ENCODE measurements around the gene SPPL2B. TPM values are rescaled to one million over a fixed set of nuclear protein-coding genes. Genes with fewer than 3 reads are reported as not detected.

Gene SPPL2B
- polyA plus RNA-seq, 1 donor from 2014 or later, result 68.7 TPM

GRCh38 chr19:2309734-2310362, 18.6 kb upstream of the SPPL2B start:
- Histone ChIP-seq H3K27ac (ENCODE audit: low read length) (no peak overlapping the region), H3K36me3 (ENCODE audit: insufficient read depth, low read length) (no peaks in the 10 kb centered on the region), H3K4me2 (ENCODE audit: low read length) (no peak overlapping the region), H4K20me1 (ENCODE audit: insufficient read depth) (no peaks in the 10 kb centered on the region), H3K27me3 (ENCODE audit: insufficient read depth, low read depth, low read length) (peaks cover 15% of the 10 kb centered on the region), H3K9me3 (ENCODE audit: low read length) (no peaks in the 10 kb centered on the region), H3K9me2 (ENCODE audit: insufficient read depth, low read length) (no peaks in the 10 kb centered on the region), H3K4me3 (ENCODE audit: low read length) (no peak overlapping the region), H3F3A (ENCODE audit: insufficient read depth, low read length, poor library complexity, severe bottlenecking) (no peaks in the 10 kb centered on the region), H3K79me2 (replicated peaks; ENCODE audit: insufficient read depth, low read length) (no peaks in the 10 kb centered on the region), H2AFZ (ENCODE audit: low read depth, low read length) (no peak overlapping the region), H3K9ac (ENCODE audit: low read length) (no peak overlapping the region)
- TF ChIP-seq EZH2 (IDR thresholded peaks at IDR 0.05; ENCODE audit: borderline replicate concordance, insufficient read depth, low read length, poor library complexity, severe bottlenecking) (no peak), TAF1 (IDR thresholded peaks at IDR 0.05; ENCODE audit: low read depth) (no peak), CTCF (IDR thresholded peaks at IDR 0.05; ENCODE audit: poor library complexity, severe bottlenecking) (no peak), RAD21 (conservative IDR thresholded peaks at IDR 0.05) (no peak), POLR2AphosphoS5 (IDR thresholded peaks at IDR 0.05) (no peak), REST (IDR thresholded peaks at IDR 0.05; ENCODE audit: borderline replicate concordance) (no peak), SMC3 (conservative IDR thresholded peaks at IDR 0.05; ENCODE audit: poor library complexity) (no peak), EP300 (conservative IDR thresholded peaks at IDR 0.05; ENCODE audit: poor library complexity, severe bottlenecking) (no peak), MXI1 (conservative IDR thresholded peaks at IDR 0.05; ENCODE audit: poor library complexity, severe bottlenecking) (no peak)

- Histone ChIP-seq H3K9ac (ENCODE audit: low read length) (no peak overlapping the region), H4K20me1 (ENCODE audit: insufficient read depth) (no peaks in the 10 kb centered on the region), H3K9me2 (ENCODE audit: insufficient read depth, low read length) (no peaks in the 10 kb centered on the region), H3K36me3 (ENCODE audit: insufficient read depth, low read length) (no peaks in the 10 kb centered on the region), H3F3A (ENCODE audit: insufficient read depth, low read length, poor library complexity, severe bottlenecking) (no peaks in the 10 kb centered on the region), H3K9me3 (ENCODE audit: low read length) (no peaks in the 10 kb centered on the region), H2AFZ (ENCODE audit: low read depth, low read length) (no peak overlapping the region), H3K79me2 (replicated peaks; ENCODE audit: insufficient read depth, low read length) (no peaks in the 10 kb centered on the region), H3K4me3 (ENCODE audit: low read length) (no peak overlapping the region), H3K27me3 (ENCODE audit: insufficient read depth, low read depth, low read length) (peaks cover 15% of the 10 kb centered on the region), H3K4me2 (ENCODE audit: low read length) (no peak overlapping the region), H3K27ac (ENCODE audit: low read length) (no peak overlapping the region)
- TF ChIP-seq SMC3 (conservative IDR thresholded peaks at IDR 0.05; ENCODE audit: poor library complexity) (no peak), CTCF (IDR thresholded peaks at IDR 0.05; ENCODE audit: poor library complexity, severe bottlenecking) (no peak), RAD21 (conservative IDR thresholded peaks at IDR 0.05) (no peak), POLR2AphosphoS5 (IDR thresholded peaks at IDR 0.05) (no peak), REST (IDR thresholded peaks at IDR 0.05; ENCODE audit: borderline replicate concordance) (no peak), EZH2 (IDR thresholded peaks at IDR 0.05; ENCODE audit: borderline replicate concordance, insufficient read depth, low read length, poor library complexity, severe bottlenecking) (no peak), EP300 (conservative IDR thresholded peaks at IDR 0.05; ENCODE audit: poor library complexity, severe bottlenecking) (no peak), TAF1 (IDR thresholded peaks at IDR 0.05; ENCODE audit: low read depth) (no peak), MXI1 (conservative IDR thresholded peaks at IDR 0.05; ENCODE audit: poor library complexity, severe bottlenecking) (no peak)
These were observed 17.4 kb upstream of the SPPL2B start for GRCh38 chr19:2311093-2311492.
